GM18499 (cell line): ENCODE results near the gene FAM149B1.
A peak's percentile ranks its signal among the peaks of the same experiment; 100 is the strongest.
"Not testable (repeated sequence)": the region's sequence is repeated elsewhere in the genome, so short reads cannot be mapped to it uniquely, and the experiment has no call there.

Experiments used
- ATAC-seq: cut with Tn5 transposase; IDR thresholded peaks from one replicate; pipeline ENCODE4 v1.9.1; 2021; ENCODE audit warnings: moderate number of reproducible peaks; ENCODE audit not compliant: insufficient read depth, unreplicated experiment

The FAM149B1 gene

GRCh38 chr10:73167783-73168464 is at the start of gene FAM149B1, which contains the start of gene ECD:
Gene FAM149B1, plus strand, starts transcription at chr10:73168119. Its CDS starts 221 bp downstream, at chr10:73168340.
Gene ECD, minus strand, starts transcription at chr10:73168008. Its CDS starts 4,071 bp downstream, at chr10:73163937.
- ATAC-seq = peak; percentile 52

GRCh38 chr10:73119457-73119856 is 48.5 kb upstream of the FAM149B1 start:
- no peak for ATAC-seq

GRCh38 chr10:73119952-73120351 is 48.0 kb upstream of the FAM149B1 start:
- ATAC-seq = no peak

GRCh38 chr10:73126343-73126742 is 41.6 kb upstream of the FAM149B1 start:
- no peak for ATAC-seq

- ATAC-seq = no peak
Observed at GRCh38 chr10:73131301-73131700, 36.6 kb upstream of the FAM149B1 start.

- ATAC-seq = no peak
Observed at GRCh38 chr10:73131913-73132686, 35.8 kb upstream of the FAM149B1 start.

- no peak for ATAC-seq
Observed at GRCh38 chr10:73134727-73135126, 33.2 kb upstream of the FAM149B1 start.

- ATAC-seq = no peak
Observed at GRCh38 chr10:73136627-73137026, 31.3 kb upstream of the FAM149B1 start.

GRCh38 chr10:73139251-73139650 is 28.7 kb upstream of the FAM149B1 start:
- ATAC-seq = no peak

GRCh38 chr10:73141603-73142002 is 26.3 kb upstream of the FAM149B1 start:
- no peak for ATAC-seq

GRCh38 chr10:73150633-73151413 is 17.1 kb upstream of the FAM149B1 start:
- not testable (repeated sequence) for ATAC-seq

GRCh38 chr10:73152009-73152408 is 15.9 kb upstream of the FAM149B1 start:
- no peak for ATAC-seq

- ATAC-seq = no peak
Observed at GRCh38 chr10:73156054-73156453, 11.9 kb upstream of the FAM149B1 start.

- no peak for ATAC-seq
Observed at GRCh38 chr10:73159038-73159648, 8.8 kb upstream of the FAM149B1 start.

- ATAC-seq = no peak
Observed at GRCh38 chr10:73161079-73161478, 6.8 kb upstream of the FAM149B1 start.

GRCh38 chr10:73161662-73162061 is 6.3 kb upstream of the FAM149B1 start:
- ATAC-seq = no peak

- no peak for ATAC-seq
Observed at GRCh38 chr10:73163096-73163495, 4.8 kb upstream of the FAM149B1 start.

- ATAC-seq = no peak
Observed at GRCh38 chr10:73166972-73167371, 947 bp upstream of the FAM149B1 start.

- ATAC-seq = no peak
Observed at GRCh38 chr10:73167458-73167782, 499 bp upstream of the FAM149B1 start.

GRCh38 chr10:73168465-73168803 is 515 bp downstream of the FAM149B1 start:
- ATAC-seq = no peak

- ATAC-seq = no peak
Observed at GRCh38 chr10:73169320-73169719, 1.4 kb downstream of the FAM149B1 start.
